ENCODE data around the gene GHDC.

DNA sequence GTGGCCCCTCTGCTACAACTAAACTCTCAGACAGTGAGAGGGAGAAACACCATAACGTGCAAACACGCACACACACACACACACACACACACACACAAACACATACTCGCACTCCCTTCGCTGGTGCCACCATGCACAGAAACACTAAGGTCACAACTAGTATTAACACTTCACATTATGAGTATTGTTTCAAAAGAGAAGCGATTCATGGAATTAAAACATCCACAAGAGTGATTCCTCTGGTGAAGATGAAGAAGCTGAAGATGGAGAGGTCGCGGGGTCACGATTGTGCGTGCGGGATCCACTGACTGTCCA, 7.1 kb upstream of the GHDC start:
- no peak for TF ChIP-seq POLR2A (IDR thresholded peaks at IDR 0.05; ENCODE audit: low read depth)
- TF ChIP-seq, protein P1, sequence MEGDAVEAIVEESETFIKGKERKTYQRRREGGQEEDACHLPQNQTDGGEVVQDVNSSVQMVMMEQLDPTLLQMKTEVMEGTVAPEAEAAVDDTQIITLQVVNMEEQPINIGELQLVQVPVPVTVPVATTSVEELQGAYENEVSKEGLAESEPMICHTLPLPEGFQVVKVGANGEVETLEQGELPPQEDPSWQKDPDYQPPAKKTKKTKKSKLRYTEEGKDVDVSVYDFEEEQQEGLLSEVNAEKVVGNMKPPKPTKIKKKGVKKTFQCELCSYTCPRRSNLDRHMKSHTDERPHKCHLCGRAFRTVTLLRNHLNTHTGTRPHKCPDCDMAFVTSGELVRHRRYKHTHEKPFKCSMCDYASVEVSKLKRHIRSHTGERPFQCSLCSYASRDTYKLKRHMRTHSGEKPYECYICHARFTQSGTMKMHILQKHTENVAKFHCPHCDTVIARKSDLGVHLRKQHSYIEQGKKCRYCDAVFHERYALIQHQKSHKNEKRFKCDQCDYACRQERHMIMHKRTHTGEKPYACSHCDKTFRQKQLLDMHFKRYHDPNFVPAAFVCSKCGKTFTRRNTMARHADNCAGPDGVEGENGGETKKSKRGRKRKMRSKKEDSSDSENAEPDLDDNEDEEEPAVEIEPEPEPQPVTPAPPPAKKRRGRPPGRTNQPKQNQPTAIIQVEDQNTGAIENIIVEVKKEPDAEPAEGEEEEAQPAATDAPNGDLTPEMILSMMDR (IDR thresholded peaks at IDR 0.05), result no peak

Data from esophagus muscularis mucosa (tissue), 3 donors.